ENCODE data around the gene BMP3. TPM values are rescaled to one million over a fixed set of nuclear protein-coding genes. Genes with fewer than 3 reads are reported as not detected.

The BMP3 gene
- total and polyA plus RNA-seq, 10 of the 15 experiments (the other 5 are each of a cell fraction or from before 2014, with no cell fraction given), result 0.37 to 1.4 (median 0.88) TPM

DNA sequence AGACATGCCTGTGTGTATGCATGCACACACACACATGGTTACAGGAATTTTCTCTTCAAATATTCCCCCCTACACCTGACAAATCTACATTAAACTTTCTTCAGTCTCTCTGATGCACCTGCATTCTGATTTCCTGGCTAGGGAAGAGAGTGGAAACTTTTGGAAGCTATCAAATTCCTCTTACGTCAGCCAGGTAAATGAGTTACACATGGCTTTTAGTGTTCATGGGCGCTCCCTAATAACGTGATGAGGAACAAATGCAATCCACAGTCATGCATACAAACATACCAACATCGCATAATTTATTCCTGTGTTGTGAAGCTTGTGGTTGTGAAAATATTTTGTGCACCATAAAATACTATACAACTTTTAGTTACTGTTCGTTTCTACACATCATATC is 34.9 kb downstream of the BMP3 start:
- H3K27ac ChIP-seq (ENCODE audit: control insufficient read depth, insufficient read depth), result no peak overlapping the region
- no TSS peak for BruUV-seq (replicated peaks)
- no peaks in the 10 kb centered on the region; the same call in 1 of the 2 replicates for H3K4me1 ChIP-seq (ENCODE audit: control insufficient read depth, insufficient read depth, low read length)
- H3K4me2 ChIP-seq (ENCODE audit: control insufficient read depth, insufficient read depth), result no peak overlapping the region
- no peak overlapping the region for H2AFZ ChIP-seq (ENCODE audit: control insufficient read depth, low read depth, low read length)
- CTCF ChIA-PET, result interaction anchor here (0.7 to 1.1 kb wide), 3 partner anchors 26 to 703 kb away, joined by 3 to 4 read pairs (median 3); no protein-coding TSS in a partner anchor
- DNase-seq (ENCODE audit: low read depth, low spot score) (no peak), ATAC-seq (no peak), FAIRE-seq (no peak)
- POLR2A ChIA-PET, result no interaction called here
- no peaks in the 10 kb centered on the region for H3K9me3 ChIP-seq (replicated peaks; ENCODE audit: control insufficient read depth, insufficient read depth, low read length)
- no peaks in the 10 kb centered on the region for H4K20me1 ChIP-seq (ENCODE audit: control insufficient read depth, insufficient read depth)
- no peak overlapping the region for H3K9ac ChIP-seq (ENCODE audit: control insufficient read depth, insufficient read depth, low read length)
- in situ Hi-C loops (cut with MboI), result no loop called here
- no peaks in the 10 kb centered on the region for H3K27me3 ChIP-seq (replicated peaks in 1 of 2; ENCODE audit: control insufficient read depth in 2 of 2, insufficient read depth in 2 of 2, low read length in 1 of 2)
- no peak overlapping the region for H3K4me3 ChIP-seq
- RAD21 ChIA-PET (ENCODE audit: unreplicated experiment), result interaction anchor here (0.8 to 1.2 kb wide), 2 partner anchors 26 to 703 kb away, joined by 3 read pairs; no protein-coding TSS in a partner anchor
- no peak for TF ChIP-seq TBL1XR1 (IDR thresholded peaks at IDR 0.05; ENCODE audit: low read depth, low read length)
- no peak for TF ChIP-seq ZSCAN29 (IDR thresholded peaks at IDR 0.05)
- TF ChIP-seq JUNB (IDR thresholded peaks at IDR 0.05), result no peak
- TF ChIP-seq, protein P1, sequence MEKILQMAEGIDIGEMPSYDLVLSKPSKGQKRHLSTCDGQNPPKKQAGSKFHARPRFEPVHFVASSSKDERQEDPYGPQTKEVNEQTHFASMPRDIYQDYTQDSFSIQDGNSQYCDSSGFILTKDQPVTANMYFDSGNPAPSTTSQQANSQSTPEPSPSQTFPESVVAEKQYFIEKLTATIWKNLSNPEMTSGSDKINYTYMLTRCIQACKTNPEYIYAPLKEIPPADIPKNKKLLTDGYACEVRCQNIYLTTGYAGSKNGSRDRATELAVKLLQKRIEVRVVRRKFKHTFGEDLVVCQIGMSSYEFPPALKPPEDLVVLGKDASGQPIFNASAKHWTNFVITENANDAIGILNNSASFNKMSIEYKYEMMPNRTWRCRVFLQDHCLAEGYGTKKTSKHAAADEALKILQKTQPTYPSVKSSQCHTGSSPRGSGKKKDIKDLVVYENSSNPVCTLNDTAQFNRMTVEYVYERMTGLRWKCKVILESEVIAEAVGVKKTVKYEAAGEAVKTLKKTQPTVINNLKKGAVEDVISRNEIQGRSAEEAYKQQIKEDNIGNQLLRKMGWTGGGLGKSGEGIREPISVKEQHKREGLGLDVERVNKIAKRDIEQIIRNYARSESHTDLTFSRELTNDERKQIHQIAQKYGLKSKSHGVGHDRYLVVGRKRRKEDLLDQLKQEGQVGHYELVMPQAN (conservative IDR thresholded peaks at IDR 0.05), result no peak
- TF ChIP-seq FOS (IDR thresholded peaks at IDR 0.05; ENCODE audit: borderline replicate concordance, extremely low read depth, insufficient read length), result no peak
- TF ChIP-seq, protein P2, sequence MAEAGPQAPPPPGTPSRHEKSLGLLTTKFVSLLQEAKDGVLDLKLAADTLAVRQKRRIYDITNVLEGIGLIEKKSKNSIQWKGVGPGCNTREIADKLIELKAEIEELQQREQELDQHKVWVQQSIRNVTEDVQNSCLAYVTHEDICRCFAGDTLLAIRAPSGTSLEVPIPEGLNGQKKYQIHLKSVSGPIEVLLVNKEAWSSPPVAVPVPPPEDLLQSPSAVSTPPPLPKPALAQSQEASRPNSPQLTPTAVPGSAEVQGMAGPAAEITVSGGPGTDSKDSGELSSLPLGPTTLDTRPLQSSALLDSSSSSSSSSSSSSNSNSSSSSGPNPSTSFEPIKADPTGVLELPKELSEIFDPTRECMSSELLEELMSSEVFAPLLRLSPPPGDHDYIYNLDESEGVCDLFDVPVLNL (IDR thresholded peaks at IDR 0.05; ENCODE audit: low read depth, low read length), result no peak
- no peak for TF ChIP-seq ATF7 (IDR thresholded peaks at IDR 0.05; ENCODE audit: low read depth)
- TF ChIP-seq, protein P3, sequence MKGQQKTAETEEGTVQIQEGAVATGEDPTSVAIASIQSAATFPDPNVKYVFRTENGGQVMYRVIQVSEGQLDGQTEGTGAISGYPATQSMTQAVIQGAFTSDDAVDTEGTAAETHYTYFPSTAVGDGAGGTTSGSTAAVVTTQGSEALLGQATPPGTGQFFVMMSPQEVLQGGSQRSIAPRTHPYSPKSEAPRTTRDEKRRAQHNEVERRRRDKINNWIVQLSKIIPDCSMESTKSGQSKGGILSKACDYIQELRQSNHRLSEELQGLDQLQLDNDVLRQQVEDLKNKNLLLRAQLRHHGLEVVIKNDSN (IDR thresholded peaks at IDR 0.05; ENCODE audit: borderline replicate concordance, extremely low read length, insufficient read depth, low read depth, low read length), result no peak
- TF ChIP-seq, protein P4, sequence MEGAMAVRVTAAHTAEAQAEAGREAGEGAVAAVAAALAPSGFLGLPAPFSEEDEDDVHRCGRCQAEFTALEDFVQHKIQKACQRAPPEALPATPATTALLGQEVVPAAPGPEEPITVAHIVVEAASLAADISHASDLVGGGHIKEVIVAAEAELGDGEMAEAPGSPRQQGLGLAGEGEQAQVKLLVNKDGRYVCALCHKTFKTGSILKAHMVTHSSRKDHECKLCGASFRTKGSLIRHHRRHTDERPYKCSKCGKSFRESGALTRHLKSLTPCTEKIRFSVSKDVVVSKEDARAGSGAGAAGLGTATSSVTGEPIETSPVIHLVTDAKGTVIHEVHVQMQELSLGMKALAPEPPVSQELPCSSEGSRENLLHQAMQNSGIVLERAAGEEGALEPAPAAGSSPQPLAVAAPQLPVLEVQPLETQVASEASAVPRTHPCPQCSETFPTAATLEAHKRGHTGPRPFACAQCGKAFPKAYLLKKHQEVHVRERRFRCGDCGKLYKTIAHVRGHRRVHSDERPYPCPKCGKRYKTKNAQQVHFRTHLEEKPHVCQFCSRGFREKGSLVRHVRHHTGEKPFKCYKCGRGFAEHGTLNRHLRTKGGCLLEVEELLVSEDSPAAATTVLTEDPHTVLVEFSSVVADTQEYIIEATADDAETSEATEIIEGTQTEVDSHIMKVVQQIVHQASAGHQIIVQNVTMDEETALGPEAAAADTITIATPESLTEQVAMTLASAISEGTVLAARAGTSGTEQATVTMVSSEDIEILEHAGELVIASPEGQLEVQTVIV (IDR thresholded peaks at IDR 0.05; ENCODE audit: borderline replicate concordance, partially characterized antibody), result no peak
- SMC1A ChIA-PET (ENCODE audit: uncharacterized antibody, unreplicated experiment), result interaction anchor here (0.9 to 1.6 kb wide), 3 partner anchors 8 to 703 kb away, joined by 3 to 7 read pairs (median 3); no protein-coding TSS in a partner anchor
- no peaks in the 10 kb centered on the region for H3K36me3 ChIP-seq (ENCODE audit: control insufficient read depth in 2 of 2, insufficient read depth in 2 of 2, low read length in 1 of 2)
- H3K79me2 ChIP-seq (ENCODE audit: control insufficient read depth, insufficient read depth, low read length), result no peaks in the 10 kb centered on the region
- WGBS (ENCODE audit: insufficient coverage, insufficient replicate concordance, low lambda C conversion rate, missing lambda C conversion rate), result 35% methylated on average over 5 of the region's 5 CpGs
- intact Hi-C loops (cut with micrococcal nuclease; ENCODE audit: unreplicated experiment), result loop anchor here (5.0 kb wide), 1 partner anchor 197 kb away; no protein-coding TSS in a partner anchor
